ENCODE measurements around the gene DTX1. TPM values are rescaled to one million over a fixed set of nuclear protein-coding genes. Genes with fewer than 3 reads are reported as not detected.

Gene DTX1
- total RNA-seq, 4 donors from 2014 or later: 0.49 to 1.1 (median 0.77) TPM

DNA sequence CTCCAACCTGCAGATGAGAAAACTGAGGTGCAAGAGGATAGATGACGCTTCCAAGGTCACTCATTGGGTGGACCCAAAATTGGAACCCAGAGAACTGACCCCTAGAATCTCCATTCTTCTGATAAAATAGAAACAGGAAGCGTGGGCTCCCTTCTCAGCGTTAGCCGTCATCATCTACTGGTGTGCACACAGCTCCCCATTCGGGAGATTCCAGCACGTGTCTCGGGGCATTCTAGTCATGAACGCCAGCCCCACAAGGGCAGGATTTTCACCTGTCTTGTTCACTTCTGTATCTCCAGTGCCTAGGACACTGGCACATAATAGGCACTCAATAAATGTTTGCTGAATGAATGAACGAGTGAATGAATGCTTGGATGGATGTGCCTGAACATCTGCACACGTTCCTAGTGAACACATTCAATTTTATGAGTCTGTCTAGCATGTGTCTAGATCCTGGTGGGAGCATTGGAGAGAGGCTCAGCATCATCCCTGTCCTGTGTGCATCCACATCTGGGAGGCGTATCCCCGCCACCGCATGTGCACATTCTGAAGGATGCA, 48.5 kb downstream of the DTX1 start:
- DNase-seq: no peak
- H3K4me1 ChIP-seq: no peaks in the 10 kb centered on the region
- H3K9me3 ChIP-seq: no peaks in the 10 kb centered on the region
- H3K27me3 ChIP-seq: peaks cover 7 to 17% (median 10%) of the 10 kb centered on the region in 3 donors
- intact Hi-C loops (cut with DNase I; ENCODE audit: low total_unique reads): no loop called here
- no peak for TF ChIP-seq POLR2A (IDR thresholded peaks at IDR 0.05)
- TF ChIP-seq, protein P1, sequence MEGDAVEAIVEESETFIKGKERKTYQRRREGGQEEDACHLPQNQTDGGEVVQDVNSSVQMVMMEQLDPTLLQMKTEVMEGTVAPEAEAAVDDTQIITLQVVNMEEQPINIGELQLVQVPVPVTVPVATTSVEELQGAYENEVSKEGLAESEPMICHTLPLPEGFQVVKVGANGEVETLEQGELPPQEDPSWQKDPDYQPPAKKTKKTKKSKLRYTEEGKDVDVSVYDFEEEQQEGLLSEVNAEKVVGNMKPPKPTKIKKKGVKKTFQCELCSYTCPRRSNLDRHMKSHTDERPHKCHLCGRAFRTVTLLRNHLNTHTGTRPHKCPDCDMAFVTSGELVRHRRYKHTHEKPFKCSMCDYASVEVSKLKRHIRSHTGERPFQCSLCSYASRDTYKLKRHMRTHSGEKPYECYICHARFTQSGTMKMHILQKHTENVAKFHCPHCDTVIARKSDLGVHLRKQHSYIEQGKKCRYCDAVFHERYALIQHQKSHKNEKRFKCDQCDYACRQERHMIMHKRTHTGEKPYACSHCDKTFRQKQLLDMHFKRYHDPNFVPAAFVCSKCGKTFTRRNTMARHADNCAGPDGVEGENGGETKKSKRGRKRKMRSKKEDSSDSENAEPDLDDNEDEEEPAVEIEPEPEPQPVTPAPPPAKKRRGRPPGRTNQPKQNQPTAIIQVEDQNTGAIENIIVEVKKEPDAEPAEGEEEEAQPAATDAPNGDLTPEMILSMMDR (IDR thresholded peaks at IDR 0.05 in 4 of 5, conservative IDR thresholded peaks at IDR 0.05 in 1 of 5): no peak
- no peak for ATAC-seq
- no peak overlapping the region for H3K27ac ChIP-seq
- in situ Hi-C loops (cut with MboI; ENCODE audit: low sequenced_read_pairs in 4 of 4): no loop called here
- no peaks in the 10 kb centered on the region for H3K36me3 ChIP-seq
- H3K4me3 ChIP-seq: no peak overlapping the region

DNA sequence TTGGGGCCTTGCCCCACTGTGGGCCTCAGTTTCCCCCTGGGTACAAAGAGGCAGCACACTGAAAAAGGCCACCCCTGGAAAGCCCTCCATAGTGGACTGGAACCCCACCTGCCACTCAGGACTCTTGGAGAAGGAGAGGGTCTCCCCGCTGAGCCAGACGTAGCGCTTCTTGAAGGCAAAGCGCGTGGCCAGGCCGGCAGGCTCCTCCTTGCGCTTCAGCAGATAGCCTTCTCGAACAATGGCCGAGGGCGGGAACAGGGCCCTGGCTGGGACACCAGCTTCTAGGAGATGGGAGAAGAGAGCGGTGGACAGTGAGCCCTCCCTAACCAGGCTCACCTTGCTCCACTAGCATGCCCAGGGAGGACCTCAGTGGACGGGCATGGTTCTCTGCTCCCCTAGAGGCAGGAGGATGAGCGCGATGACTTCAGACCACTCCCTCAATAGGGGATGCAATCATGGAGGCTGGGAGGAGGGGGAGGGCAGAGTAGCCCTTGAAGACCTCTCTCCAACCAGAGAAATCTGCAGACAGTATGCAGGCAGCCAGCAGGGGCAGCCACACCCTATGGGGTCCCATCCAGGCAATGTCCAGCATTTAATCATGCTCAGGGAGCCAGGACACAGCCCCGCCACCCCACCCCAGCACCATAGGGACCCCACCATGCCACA, 49.2 kb downstream of the DTX1 start:
- ATAC-seq: no peak
- H3K27me3 ChIP-seq: peaks cover 4 to 17% (median 7%) of the 10 kb centered on the region in 3 donors

DNA sequence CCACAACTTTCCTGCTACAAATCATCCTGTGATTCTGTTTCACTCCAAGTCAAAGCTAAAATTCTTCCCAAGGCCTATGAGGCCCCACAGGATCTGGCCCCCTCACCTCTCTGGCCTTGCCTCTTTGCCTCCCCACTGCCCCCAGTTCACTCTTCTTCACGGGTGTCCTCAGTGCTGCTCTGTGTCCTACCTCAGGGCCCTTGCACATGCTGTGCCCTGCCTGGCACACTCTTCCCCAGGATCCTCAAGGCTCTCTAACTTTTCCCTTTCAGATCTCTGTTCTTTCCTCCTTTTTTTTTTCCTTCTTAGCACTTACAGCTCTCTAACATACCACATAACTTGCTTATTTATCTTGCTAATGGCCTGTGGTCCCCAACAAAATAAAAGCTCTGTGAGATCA, 49.8 kb downstream of the DTX1 start:
- no peak overlapping the region for H3K4me3 ChIP-seq
- no peak for TF ChIP-seq POLR2A (IDR thresholded peaks at IDR 0.05)
- TF ChIP-seq, protein P1 (IDR thresholded peaks at IDR 0.05 in 4 of 5, conservative IDR thresholded peaks at IDR 0.05 in 1 of 5): no peak
- peaks cover 4 to 14% (median 7%) of the 10 kb centered on the region in 3 donors for H3K27me3 ChIP-seq
- in situ Hi-C loops (cut with MboI; ENCODE audit: low sequenced_read_pairs in 4 of 4): no loop called here
- H3K36me3 ChIP-seq: no peaks in the 10 kb centered on the region
- DNase-seq (no peak), ATAC-seq (no peak)
- H3K9me3 ChIP-seq: no peaks in the 10 kb centered on the region
- no peaks in the 10 kb centered on the region for H3K4me1 ChIP-seq
- H3K27ac ChIP-seq: no peak overlapping the region
- intact Hi-C loops (cut with DNase I; ENCODE audit: low total_unique reads): no loop called here

More for the DNA sequence above, 49.2 kb downstream of the DTX1 start:
- H3K9me3 ChIP-seq: no peaks in the 10 kb centered on the region
- TF ChIP-seq POLR2A (IDR thresholded peaks at IDR 0.05): no peak
- TF ChIP-seq, protein P1 (IDR thresholded peaks at IDR 0.05 in 4 of 5, conservative IDR thresholded peaks at IDR 0.05 in 1 of 5): no peak
- H3K4me3 ChIP-seq: no peak overlapping the region
- no peak overlapping the region for H3K27ac ChIP-seq
- H3K36me3 ChIP-seq: no peaks in the 10 kb centered on the region
- intact Hi-C loops (cut with DNase I; ENCODE audit: low total_unique reads) (no loop called here), in situ Hi-C loops (cut with MboI; ENCODE audit: low sequenced_read_pairs in 4 of 4) (no loop called here)
- DNase-seq: no peak
- H3K4me1 ChIP-seq: no peaks in the 10 kb centered on the region

DNA sequence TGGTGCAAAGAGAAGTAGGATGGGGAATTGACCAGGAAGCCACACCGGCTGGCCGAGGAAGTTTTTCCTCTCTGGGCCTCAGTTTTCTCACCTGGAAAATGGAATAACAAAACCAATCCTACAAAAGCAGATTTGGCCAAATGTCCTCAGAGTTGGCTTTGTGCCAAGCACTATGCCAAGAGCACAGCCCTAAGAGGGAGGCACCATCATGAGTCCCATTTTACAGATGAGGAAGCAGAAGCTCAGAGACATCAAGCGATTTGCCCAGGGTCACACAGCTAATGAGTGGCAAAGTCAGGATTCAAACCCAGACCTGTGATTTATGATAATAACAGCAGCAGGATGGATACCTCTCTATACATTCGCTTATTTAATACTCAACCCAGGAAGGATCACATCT, 51.8 kb downstream of the DTX1 start:
- Histone ChIP-seq H3K9me3 (no peaks in the 10 kb centered on the region), H3K4me3 (no peak overlapping the region), H3K27me3 (peaks cover 4 to 12% (median 7%) of the 10 kb centered on the region in 3 donors), H3K36me3 (no peaks in the 10 kb centered on the region), H3K27ac (no peak overlapping the region), H3K4me1 (no peaks in the 10 kb centered on the region)
- no peak for TF ChIP-seq POLR2A (IDR thresholded peaks at IDR 0.05)
- TF ChIP-seq, protein P1 (IDR thresholded peaks at IDR 0.05 in 4 of 5, conservative IDR thresholded peaks at IDR 0.05 in 1 of 5): no peak
- in situ Hi-C loops (cut with MboI; ENCODE audit: low sequenced_read_pairs in 4 of 4) (no loop called here), intact Hi-C loops (cut with DNase I; ENCODE audit: low total_unique reads) (no loop called here)
- DNase-seq: no peak
- no peak for ATAC-seq
